ENCODE data around the gene TYW5.

DNA sequence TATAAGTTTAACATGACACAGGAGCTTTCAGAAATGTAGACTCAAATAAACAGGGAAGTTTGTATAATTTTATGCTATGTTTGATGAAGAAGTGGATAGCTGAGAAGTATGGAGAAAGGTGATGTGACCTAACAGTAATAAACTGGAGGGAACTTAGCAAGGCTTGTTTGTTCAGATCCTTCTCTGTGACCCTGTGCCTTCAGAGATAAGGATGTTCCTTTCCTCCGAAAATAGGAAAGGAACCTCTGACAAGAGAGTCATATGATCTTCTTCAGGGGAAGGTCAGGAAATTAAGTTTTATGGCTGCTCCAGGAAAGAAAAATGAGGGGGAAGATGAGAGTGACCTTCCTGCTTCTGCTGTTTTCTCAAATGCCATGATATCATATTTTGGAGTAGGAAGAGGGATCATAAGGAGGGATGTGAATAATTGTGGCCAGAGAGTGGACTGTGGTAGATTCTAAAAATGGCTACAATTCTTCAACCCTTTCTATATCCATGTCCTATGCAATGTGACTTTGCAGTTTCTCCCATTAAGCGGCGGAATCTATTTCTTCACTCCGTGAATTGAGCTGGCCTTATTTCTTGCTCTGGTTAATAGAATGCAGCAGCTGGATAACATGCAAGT is 52.7 kb downstream of the TYW5 start:
- TF ChIP-seq CREM (IDR thresholded peaks at IDR 0.05) (no peak), CREM (CRISPR knock-in tag; IDR thresholded peaks at IDR 0.05) (no peak), POLR2A (IDR thresholded peaks at IDR 0.05; ENCODE audit: insufficient read depth in 1 of 2, low read depth in 2 of 2, low read length in 2 of 2) (no peak), FOXP1 (IDR thresholded peaks at IDR 0.05) (no peak), FOXP1 (CRISPR knock-in tag; IDR thresholded peaks at IDR 0.05) (no peak), EP300 (IDR thresholded peaks at IDR 0.05; ENCODE audit: low read depth in 2 of 2, low read length in 2 of 2) (no peak), EP300 (CRISPR knock-in tag; IDR thresholded peaks at IDR 0.05; ENCODE audit: borderline replicate concordance) (no peak), ZNF75D (CRISPR knock-in tag; IDR thresholded peaks at IDR 0.05; ENCODE audit: borderline replicate concordance) (no peak), RBFOX2 (IDR thresholded peaks at IDR 0.05; ENCODE audit: low read depth, low read length) (no peak), ZNF121 (CRISPR knock-in tag; IDR thresholded peaks at IDR 0.05) (no peak), NCOR1 (IDR thresholded peaks at IDR 0.05; ENCODE audit: borderline replicate concordance, low read length) (no peak), SUZ12 (IDR thresholded peaks at IDR 0.05; ENCODE audit: low read depth, low read length) (no peak), HNF4G (IDR thresholded peaks at IDR 0.05; ENCODE audit: borderline replicate concordance, low read depth, low read length) (no peak), HNF4G (CRISPR knock-in tag; IDR thresholded peaks at IDR 0.05; ENCODE audit: borderline replicate concordance, low read depth) (no peak), THYN1 (CRISPR knock-in tag; IDR thresholded peaks at IDR 0.05; ENCODE audit: borderline replicate concordance, low read depth) (no peak), ZFP1 (CRISPR knock-in tag; IDR thresholded peaks at IDR 0.05) (no peak)
